GM12878 (cell line): ENCODE results near the gene ZNF467.

ENCODE experiments used
- BRCA1 ChIP-seq: IDR thresholded peaks from 2 replicates; pipeline ENCODE4 v1.6.1; 2011; ENCODE audit warnings: low read depth, low read length, improper control_type of control experiment
- CBX3 ChIP-seq: fragments of 200-600 bp; sonication (generic); IDR thresholded peaks from 2 replicates; pipeline ENCODE4 v1.6.1; 2016; ENCODE audit warnings: low read depth, borderline replicate concordance
- E2F4 ChIP-seq: IDR thresholded peaks from 2 replicates; pipeline ENCODE4 v1.6.1; 2012; ENCODE audit warnings: low read depth, low read length, improper control_type of control experiment
- FOS ChIP-seq: IDR thresholded peaks from 3 replicates; pipeline ENCODE4 v1.6.1; 2011; ENCODE audit warnings: borderline replicate concordance; ENCODE audit not compliant: insufficient read length; ENCODE audit errors: extremely low read depth
- FOXM1 ChIP-seq: IDR thresholded peaks from 2 replicates; pipeline ENCODE4 v1.6.1; 2012; ENCODE audit warnings: low read depth, mild to moderate bottlenecking, inconsistent platforms, low read length, moderate library complexity
- GABPA ChIP-seq: IDR thresholded peaks from 2 replicates; pipeline ENCODE4 v1.6.1; 2014; ENCODE audit warnings: antibody characterized with exemption, low read depth, mild to moderate bottlenecking, inconsistent platforms
- POLR2A ChIP-seq: IDR thresholded peaks from 2 replicates; pipeline ENCODE4 v1.6.1; 2011; ENCODE audit warnings: low read depth, mild to moderate bottlenecking, low read length
- TCF12 ChIP-seq: IDR thresholded peaks from 2 replicates; pipeline ENCODE4 v1.6.1; 2011; ENCODE audit warnings: low read depth, mild to moderate bottlenecking, low read length
- TF ChIP-seq, protein P1 (sequence below): fragments of 450-650 bp; formaldehyde crosslinking; IDR thresholded peaks from 2 replicates; pipeline ENCODE4 v1.4.0; 2022; ENCODE audit warnings: mild to moderate bottlenecking, moderate library complexity
- TF ChIP-seq, protein P2 (sequence below), 3 experiments: IDR thresholded peaks in 2 of 3; conservative IDR thresholded peaks in 1 of 3; 2 replicates each; pipeline ENCODE4 v1.5.1; 2011; ENCODE audit warnings: low read depth in 3 of 3, low read length in 3 of 3, mild to moderate bottlenecking in 3 of 3, control low read depth in 2 of 3, moderate library complexity in 2 of 3, inconsistent platforms in 1 of 3, mixed read lengths in 1 of 3; ENCODE audit not compliant: control insufficient read depth in 2 of 3, insufficient read depth in 1 of 3; ENCODE audit errors: extremely low read depth in 1 of 3

DNA sequence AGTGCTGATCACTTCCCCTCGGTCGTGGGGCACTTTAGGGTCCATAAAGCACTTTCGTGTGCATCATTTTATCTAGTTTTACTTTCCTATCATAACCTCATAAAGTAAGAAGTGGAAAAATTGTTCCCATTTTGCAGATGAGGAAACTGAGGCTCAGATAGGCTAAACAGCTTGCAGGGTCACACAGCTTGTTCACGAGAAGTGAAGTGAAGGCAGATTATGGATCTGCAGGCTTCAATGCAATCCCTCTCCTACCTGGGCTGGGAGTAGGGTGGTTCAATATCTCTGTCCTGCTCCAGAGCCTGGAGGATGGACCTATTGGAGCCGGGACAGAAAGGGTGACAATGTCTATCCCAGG is 10.8 kb upstream of the ZNF467 start:
- TF ChIP-seq FOXM1 (no peak), CBX3 (no peak), GABPA (no peak), E2F4 (no peak), POLR2A (no peak), FOS (no peak), BRCA1 (no peak), TCF12 (no peak)
- TF ChIP-seq, protein P1, sequence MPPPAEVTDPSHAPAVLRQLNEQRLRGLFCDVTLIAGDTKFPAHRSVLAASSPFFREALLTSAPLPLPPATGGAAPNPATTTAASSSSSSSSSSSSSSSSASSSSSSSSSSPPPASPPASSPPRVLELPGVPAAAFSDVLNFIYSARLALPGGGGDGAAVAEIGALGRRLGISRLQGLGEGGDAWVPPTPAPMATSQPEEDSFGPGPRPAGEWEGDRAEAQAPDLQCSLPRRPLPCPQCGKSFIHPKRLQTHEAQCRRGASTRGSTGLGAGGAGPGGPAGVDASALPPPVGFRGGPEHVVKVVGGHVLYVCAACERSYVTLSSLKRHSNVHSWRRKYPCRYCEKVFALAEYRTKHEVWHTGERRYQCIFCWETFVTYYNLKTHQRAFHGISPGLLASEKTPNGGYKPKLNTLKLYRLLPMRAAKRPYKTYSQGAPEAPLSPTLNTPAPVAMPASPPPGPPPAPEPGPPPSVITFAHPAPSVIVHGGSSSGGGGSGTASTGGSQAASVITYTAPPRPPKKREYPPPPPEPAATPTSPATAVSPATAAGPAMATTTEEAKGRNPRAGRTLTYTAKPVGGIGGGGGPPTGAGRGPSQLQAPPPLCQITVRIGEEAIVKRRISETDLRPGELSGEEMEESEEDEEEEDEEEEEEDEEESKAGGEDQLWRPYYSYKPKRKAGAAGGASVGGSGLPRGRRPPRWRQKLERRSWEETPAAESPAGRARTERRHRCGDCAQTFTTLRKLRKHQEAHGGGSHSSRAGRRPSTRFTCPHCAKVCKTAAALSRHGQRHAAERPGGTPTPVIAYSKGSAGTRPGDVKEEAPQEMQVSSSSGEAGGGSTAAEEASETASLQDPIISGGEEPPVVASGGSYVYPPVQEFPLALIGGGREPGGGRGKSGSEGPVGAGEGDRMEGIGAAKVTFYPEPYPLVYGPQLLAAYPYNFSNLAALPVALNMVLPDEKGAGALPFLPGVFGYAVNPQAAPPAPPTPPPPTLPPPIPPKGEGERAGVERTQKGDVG (CRISPR knock-in tag): no peak
- TF ChIP-seq, protein P2, sequence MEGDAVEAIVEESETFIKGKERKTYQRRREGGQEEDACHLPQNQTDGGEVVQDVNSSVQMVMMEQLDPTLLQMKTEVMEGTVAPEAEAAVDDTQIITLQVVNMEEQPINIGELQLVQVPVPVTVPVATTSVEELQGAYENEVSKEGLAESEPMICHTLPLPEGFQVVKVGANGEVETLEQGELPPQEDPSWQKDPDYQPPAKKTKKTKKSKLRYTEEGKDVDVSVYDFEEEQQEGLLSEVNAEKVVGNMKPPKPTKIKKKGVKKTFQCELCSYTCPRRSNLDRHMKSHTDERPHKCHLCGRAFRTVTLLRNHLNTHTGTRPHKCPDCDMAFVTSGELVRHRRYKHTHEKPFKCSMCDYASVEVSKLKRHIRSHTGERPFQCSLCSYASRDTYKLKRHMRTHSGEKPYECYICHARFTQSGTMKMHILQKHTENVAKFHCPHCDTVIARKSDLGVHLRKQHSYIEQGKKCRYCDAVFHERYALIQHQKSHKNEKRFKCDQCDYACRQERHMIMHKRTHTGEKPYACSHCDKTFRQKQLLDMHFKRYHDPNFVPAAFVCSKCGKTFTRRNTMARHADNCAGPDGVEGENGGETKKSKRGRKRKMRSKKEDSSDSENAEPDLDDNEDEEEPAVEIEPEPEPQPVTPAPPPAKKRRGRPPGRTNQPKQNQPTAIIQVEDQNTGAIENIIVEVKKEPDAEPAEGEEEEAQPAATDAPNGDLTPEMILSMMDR (IDR thresholded peaks at IDR 0.05 in 2 of 3, conservative IDR thresholded peaks at IDR 0.05 in 1 of 3; ENCODE audit: control insufficient read depth in 2 of 3, extremely low read depth in 1 of 3, insufficient read depth in 1 of 3, low read depth in 3 of 3, low read length in 3 of 3): no peak
